Measurements from ENCODE around the gene MGMT. TPM values are rescaled to one million over a fixed set of nuclear protein-coding genes. Genes with fewer than 3 reads are reported as not detected.
A peak's percentile ranks its signal among the peaks of the same experiment; 100 is the strongest.

The MGMT gene
- total and polyA plus RNA-seq, 7 experiments from 2014 or later = 17.6 to 37.1 (median 22.0) TPM

DNA sequence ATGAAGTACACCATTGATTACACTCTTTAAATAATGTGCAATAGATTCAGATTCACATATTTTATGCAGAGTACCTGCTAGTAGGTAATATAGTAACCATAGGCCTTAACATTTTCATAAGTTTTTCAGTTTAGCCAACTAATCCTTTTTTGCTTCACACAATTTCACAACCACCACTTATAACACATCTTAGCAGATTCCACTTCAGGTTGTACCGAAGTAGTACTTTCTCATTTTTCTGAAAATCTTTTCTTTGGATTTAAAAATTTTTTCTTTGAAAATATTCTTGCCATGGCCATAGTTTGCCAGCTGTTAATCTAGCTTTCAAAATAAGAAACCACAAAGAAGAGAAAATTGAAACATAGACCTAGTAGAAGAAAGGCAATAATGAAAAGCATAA is 203.1 kb downstream of the MGMT start:
- H3K4me1 ChIP-seq (ENCODE audit: control insufficient read depth in 2 of 2, insufficient read depth in 2 of 2, low read length in 2 of 2) = no peaks in the 10 kb centered on the region
- peaks cover 1 to 75% (median 69%) of the 10 kb centered on the region in 5 donors for H3K36me3 Mint-ChIP-seq

DNA sequence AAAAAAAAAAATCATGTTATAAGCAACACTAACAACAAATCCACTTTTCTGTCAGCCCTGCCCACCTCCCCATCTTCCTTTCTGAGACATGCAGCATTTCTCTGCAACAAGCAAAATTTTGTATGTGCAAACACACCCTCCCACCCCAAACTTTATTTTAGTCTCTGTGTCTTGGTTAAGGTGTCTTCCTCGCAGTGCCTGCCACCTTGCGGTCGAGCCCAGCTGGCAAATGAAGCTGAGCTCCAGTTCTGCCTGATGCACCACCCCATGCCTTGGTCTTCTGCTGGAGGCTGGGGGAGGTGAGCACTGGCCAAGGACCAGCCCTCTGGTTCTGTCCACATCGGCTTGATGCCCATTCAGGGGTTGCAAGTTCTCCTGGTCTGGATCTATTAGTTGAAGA is 206.3 kb downstream of the MGMT start:
- Histone ChIP-seq H3K9me3 (ENCODE audit: control insufficient read depth in 2 of 3, low read length in 3 of 3) (no peaks in the 10 kb centered on the region), H3K4me3 (ENCODE audit: low read length) (no peak overlapping the region), H3K27me3 (ENCODE audit: control insufficient read depth in 2 of 2, insufficient read depth in 2 of 2, low read length in 2 of 2) (no peaks in the 10 kb centered on the region), H3K4me1 (ENCODE audit: control insufficient read depth in 2 of 2, insufficient read depth in 2 of 2, low read length in 2 of 2) (no peaks in the 10 kb centered on the region), H3K36me3 (ENCODE audit: control insufficient read depth in 2 of 3, insufficient read depth in 3 of 3, low read length in 3 of 3) (no peaks in the 10 kb centered on the region), H3K27ac (ENCODE audit: low read depth, low read length) (no peak overlapping the region)
- Mint-ChIP-seq H3K4me1 (peaks cover 0 to 18% (median 5%) of the 10 kb centered on the region in 7 donors), H3K36me3 (peaks cover 1 to 63% (median 48%) of the 10 kb centered on the region in 5 donors), H3K27ac (peak overlapping the region in 2 of 9 donors; percentile 24 to 36), H3K9me3 (peaks cover 0 to 29% (median 5%) of the 10 kb centered on the region in 11 donors), H3K4me3 (no peak overlapping the region), H3K27me3 (no peaks in the 10 kb centered on the region)
- no peak for ATAC-seq
- CTCF ChIA-PET = no interaction called here
- POLR2A ChIA-PET = interaction anchor here (0.6 kb wide), 1 partner anchor 429 kb away, joined by 3 read pairs; no protein-coding TSS in a partner anchor
- intact Hi-C loops (cut with micrococcal nuclease) = no loop called here
- no peak for DNase-seq

More for the DNA sequence above, 203.1 kb downstream of the MGMT start:
- no peak for DNase-seq
- CTCF ChIA-PET = no interaction called here
- Histone ChIP-seq H3K9me3 (ENCODE audit: control insufficient read depth in 2 of 3, low read length in 3 of 3) (no peaks in the 10 kb centered on the region), H3K36me3 (ENCODE audit: control insufficient read depth in 2 of 3, insufficient read depth in 3 of 3, low read length in 3 of 3) (no peaks in the 10 kb centered on the region), H3K4me3 (ENCODE audit: low read length) (no peak overlapping the region), H3K27me3 (ENCODE audit: control insufficient read depth in 2 of 2, insufficient read depth in 2 of 2, low read length in 2 of 2) (no peaks in the 10 kb centered on the region), H3K27ac (ENCODE audit: low read depth, low read length) (no peak overlapping the region)
- POLR2A ChIA-PET = no interaction called here
- Mint-ChIP-seq H3K9me3 (peaks cover 2 to 48% (median 14%) of the 10 kb centered on the region in 11 donors), H3K4me3 (no peak overlapping the region), H3K27me3 (no peaks in the 10 kb centered on the region), H3K27ac (no peak overlapping the region), H3K4me1 (peaks cover 0 to 14% (median 5%) of the 10 kb centered on the region in 7 donors)
- no peak for ATAC-seq
- intact Hi-C loops (cut with micrococcal nuclease) = no loop called here

DNA sequence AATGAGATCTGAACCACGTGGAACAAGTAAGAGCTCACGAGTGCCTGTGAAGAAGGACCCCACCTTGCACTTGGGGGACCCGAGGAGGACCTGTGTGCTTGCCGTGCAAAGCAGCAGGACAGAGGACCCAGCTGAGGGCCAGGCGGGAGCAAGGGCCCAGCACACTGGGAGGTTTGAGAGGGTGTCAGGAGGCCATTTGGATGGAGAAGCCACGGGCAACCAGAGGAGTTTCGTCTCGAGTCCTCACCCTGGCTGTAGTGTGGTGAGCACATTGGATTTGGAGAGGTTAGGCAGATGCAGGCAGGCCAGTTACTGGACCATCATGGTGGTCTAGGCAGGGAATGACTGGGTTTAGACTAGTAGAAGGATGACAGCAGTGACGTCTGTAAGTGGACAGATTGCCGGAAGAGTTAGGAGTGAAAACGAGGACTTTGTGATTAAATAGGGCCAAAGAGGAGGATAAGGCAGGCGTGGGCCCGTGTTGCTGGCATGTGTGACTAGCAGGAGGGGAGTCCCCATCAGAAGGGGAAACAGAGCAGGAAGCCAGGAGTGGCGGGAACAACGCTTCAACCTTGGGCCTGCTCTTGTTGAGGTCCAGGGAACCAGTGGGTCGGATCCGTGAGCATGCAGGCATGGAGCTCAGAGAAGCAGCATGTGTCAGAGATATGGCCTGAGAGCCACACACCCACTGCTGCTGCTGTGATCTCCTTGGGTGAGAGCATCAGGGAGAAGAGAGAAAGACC is 208.2 kb downstream of the MGMT start:
- DNase-seq (no peak), ATAC-seq (no peak)
- H3K27me3 ChIP-seq (ENCODE audit: control insufficient read depth in 2 of 2, insufficient read depth in 2 of 2, low read length in 2 of 2) = no peaks in the 10 kb centered on the region
- H3K4me1 ChIP-seq (ENCODE audit: control insufficient read depth in 2 of 2, insufficient read depth in 2 of 2, low read length in 2 of 2) = no peaks in the 10 kb centered on the region
- H3K27ac Mint-ChIP-seq = no peak overlapping the region
- H3K4me3 Mint-ChIP-seq = no peak overlapping the region
- ChIA-PET POLR2A (no interaction called here), CTCF (no interaction called here)
- H3K27me3 Mint-ChIP-seq = no peaks in the 10 kb centered on the region
- H3K4me1 Mint-ChIP-seq = peaks cover 0 to 18% (median 5%) of the 10 kb centered on the region in 7 donors
- H3K9me3 ChIP-seq (ENCODE audit: control insufficient read depth in 2 of 3, low read length in 3 of 3) = no peaks in the 10 kb centered on the region
- peaks cover 1 to 58% (median 42%) of the 10 kb centered on the region in 5 donors for H3K36me3 Mint-ChIP-seq
- H3K36me3 ChIP-seq (ENCODE audit: control insufficient read depth in 2 of 3, insufficient read depth in 3 of 3, low read length in 3 of 3) = no peaks in the 10 kb centered on the region
- H3K27ac ChIP-seq (ENCODE audit: low read depth, low read length) = no peak overlapping the region
- H3K4me3 ChIP-seq (ENCODE audit: low read length) = no peak overlapping the region
- H3K9me3 Mint-ChIP-seq = peaks cover 0 to 18% (median 2%) of the 10 kb centered on the region in 11 donors
- intact Hi-C loops (cut with micrococcal nuclease) = no loop called here

DNA sequence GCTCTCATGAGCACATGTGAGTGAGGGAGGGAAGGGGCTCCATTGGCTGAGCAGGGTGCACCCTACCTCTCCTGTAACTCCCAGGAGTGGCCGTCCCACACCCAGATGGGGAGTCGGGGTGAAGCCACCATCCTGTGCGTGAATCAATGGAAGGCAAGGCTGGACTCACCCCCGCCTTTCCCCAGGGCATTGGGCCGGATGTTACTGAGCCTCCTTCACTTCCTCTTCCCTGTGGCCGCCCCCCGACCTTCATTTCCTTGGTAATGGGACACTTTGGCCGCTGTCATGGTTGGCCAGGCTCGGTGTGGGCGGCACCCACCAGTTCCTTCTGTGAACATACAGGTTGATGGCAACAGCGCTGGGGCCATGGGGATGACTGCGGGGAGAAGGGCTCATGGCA is 209.0 kb downstream of the MGMT start:
- H3K36me3 ChIP-seq (ENCODE audit: control insufficient read depth in 2 of 3, insufficient read depth in 3 of 3, low read length in 3 of 3) = no peaks in the 10 kb centered on the region
- ChIA-PET POLR2A (no interaction called here), CTCF (no interaction called here)
- H3K4me3 ChIP-seq (ENCODE audit: low read length) = no peak overlapping the region
- no peaks in the 10 kb centered on the region for H3K27me3 Mint-ChIP-seq
- DNase-seq (no peak), ATAC-seq (no peak)
- H3K9me3 Mint-ChIP-seq = peaks cover 0 to 17% (median 4%) of the 10 kb centered on the region in 11 donors
- no peak overlapping the region for H3K4me3 Mint-ChIP-seq
- no peaks in the 10 kb centered on the region for H3K9me3 ChIP-seq (ENCODE audit: control insufficient read depth in 2 of 3, low read length in 3 of 3)
- H3K4me1 Mint-ChIP-seq = peaks cover 0 to 23% (median 5%) of the 10 kb centered on the region in 7 donors
- intact Hi-C loops (cut with micrococcal nuclease) = no loop called here
- no peak overlapping the region for H3K27ac Mint-ChIP-seq
- H3K27ac ChIP-seq (ENCODE audit: low read depth, low read length) = no peak overlapping the region
- no peaks in the 10 kb centered on the region for H3K4me1 ChIP-seq (ENCODE audit: control insufficient read depth in 2 of 2, insufficient read depth in 2 of 2, low read length in 2 of 2)
- H3K27me3 ChIP-seq (ENCODE audit: control insufficient read depth in 2 of 2, insufficient read depth in 2 of 2, low read length in 2 of 2) = no peaks in the 10 kb centered on the region
- H3K36me3 Mint-ChIP-seq = peaks cover under 1 to 59% (median 36%) of the 10 kb centered on the region in 5 donors

DNA sequence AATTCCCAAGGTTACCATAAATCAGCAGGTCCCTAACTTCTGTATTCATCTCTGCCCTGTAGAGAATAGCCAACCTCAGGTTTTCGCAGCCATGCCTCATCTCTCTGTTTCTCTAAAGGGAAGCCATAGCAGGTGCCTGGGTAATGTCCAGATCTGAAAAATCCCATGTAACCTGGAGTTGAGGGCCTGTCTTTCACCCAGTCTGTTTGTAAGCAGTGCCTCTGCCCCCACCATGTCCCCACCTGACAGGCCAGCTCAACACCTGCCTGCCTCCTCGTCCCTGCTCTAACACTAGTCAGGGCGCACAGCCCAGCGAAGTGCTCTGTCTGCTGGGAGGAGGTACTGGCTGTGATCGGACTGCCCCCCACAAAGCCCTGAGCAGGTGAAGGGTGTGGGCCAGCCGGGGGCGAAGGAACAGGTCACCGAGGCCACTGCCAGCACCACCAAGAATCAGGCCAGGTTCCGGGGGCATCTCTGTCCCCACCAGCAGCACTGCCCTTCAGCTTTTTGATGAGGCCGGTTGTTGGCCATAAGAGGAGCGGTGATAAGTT is 210.4 kb downstream of the MGMT start:
- Histone ChIP-seq H3K36me3 (ENCODE audit: control insufficient read depth in 2 of 3, insufficient read depth in 3 of 3, low read length in 3 of 3) (peaks cover 0 to 7% (median 0%) of the 10 kb centered on the region in 3 experiments), H3K27ac (ENCODE audit: low read depth, low read length) (no peak overlapping the region), H3K4me1 (ENCODE audit: control insufficient read depth in 2 of 2, insufficient read depth in 2 of 2, low read length in 2 of 2) (no peaks in the 10 kb centered on the region), H3K27me3 (ENCODE audit: control insufficient read depth in 2 of 2, insufficient read depth in 2 of 2, low read length in 2 of 2) (no peaks in the 10 kb centered on the region), H3K9me3 (ENCODE audit: control insufficient read depth in 2 of 3, low read length in 3 of 3) (no peaks in the 10 kb centered on the region), H3K4me3 (ENCODE audit: low read length) (no peak overlapping the region)
- no peak overlapping the region for H3K27ac Mint-ChIP-seq
- ChIA-PET CTCF (no interaction called here), POLR2A (no interaction called here)
- H3K27me3 Mint-ChIP-seq = no peaks in the 10 kb centered on the region
- DNase-seq = no peak
- peaks cover 2 to 53% (median 32%) of the 10 kb centered on the region in 5 donors for H3K36me3 Mint-ChIP-seq
- H3K4me3 Mint-ChIP-seq = no peak overlapping the region
- ATAC-seq = no peak
- peaks cover 0 to 14% (median 2%) of the 10 kb centered on the region in 11 donors for H3K9me3 Mint-ChIP-seq
- intact Hi-C loops (cut with micrococcal nuclease) = no loop called here
- peaks cover 0 to 25% (median 4%) of the 10 kb centered on the region in 7 donors for H3K4me1 Mint-ChIP-seq

DNA sequence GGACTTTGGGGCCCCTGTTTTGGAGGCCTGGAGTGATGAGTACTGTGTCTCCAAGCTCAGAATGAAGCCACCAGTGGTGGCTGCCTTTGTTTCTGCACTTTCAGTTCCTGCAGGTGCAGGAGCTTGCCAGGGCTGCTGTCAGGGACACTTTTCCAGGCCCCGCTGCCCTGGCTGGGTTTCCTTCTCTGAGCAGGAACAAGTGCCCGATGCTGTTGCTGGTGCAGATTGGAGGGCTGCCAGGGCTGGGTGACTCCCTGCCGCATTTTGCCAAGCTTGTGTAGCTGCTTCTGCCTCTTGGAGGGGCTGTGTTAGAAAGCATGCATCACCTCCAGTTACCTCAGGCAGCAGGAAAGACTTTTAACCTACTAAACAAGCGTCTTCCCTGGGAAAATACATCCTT is 211.1 kb downstream of the MGMT start:
- H3K4me3 Mint-ChIP-seq = no peak overlapping the region
- CTCF ChIA-PET = no interaction called here
- H3K4me1 Mint-ChIP-seq = peaks cover 0 to 24% (median 0%) of the 10 kb centered on the region in 7 donors
- POLR2A ChIA-PET = no interaction called here
- H3K27me3 Mint-ChIP-seq = no peaks in the 10 kb centered on the region
- Histone ChIP-seq H3K4me3 (ENCODE audit: low read length) (no peak overlapping the region), H3K36me3 (ENCODE audit: control insufficient read depth in 2 of 3, insufficient read depth in 3 of 3, low read length in 3 of 3) (peaks cover 0 to 7% (median 0%) of the 10 kb centered on the region in 3 experiments), H3K9me3 (ENCODE audit: control insufficient read depth in 2 of 3, low read length in 3 of 3) (no peaks in the 10 kb centered on the region), H3K27me3 (ENCODE audit: control insufficient read depth in 2 of 2, insufficient read depth in 2 of 2, low read length in 2 of 2) (no peaks in the 10 kb centered on the region), H3K4me1 (ENCODE audit: control insufficient read depth in 2 of 2, insufficient read depth in 2 of 2, low read length in 2 of 2) (no peaks in the 10 kb centered on the region), H3K27ac (ENCODE audit: low read depth, low read length) (no peak overlapping the region)
- DNase-seq = no peak
- H3K36me3 Mint-ChIP-seq = peaks cover 2 to 48% (median 27%) of the 10 kb centered on the region in 5 donors
- intact Hi-C loops (cut with micrococcal nuclease) = no loop called here
- peaks cover 0 to 13% (median 2%) of the 10 kb centered on the region in 11 donors for H3K9me3 Mint-ChIP-seq
- ATAC-seq = no peak
- H3K27ac Mint-ChIP-seq = no peak overlapping the region
